Measurements from ENCODE around the gene JAKMIP1. TPM values are rescaled to one million over a fixed set of nuclear protein-coding genes. Genes with fewer than 3 reads are reported as not detected.

Gene JAKMIP1
- total RNA-seq, 6 donors from 2014 or later: 0.40 to 6.8 (median 1.0) TPM

DNA sequence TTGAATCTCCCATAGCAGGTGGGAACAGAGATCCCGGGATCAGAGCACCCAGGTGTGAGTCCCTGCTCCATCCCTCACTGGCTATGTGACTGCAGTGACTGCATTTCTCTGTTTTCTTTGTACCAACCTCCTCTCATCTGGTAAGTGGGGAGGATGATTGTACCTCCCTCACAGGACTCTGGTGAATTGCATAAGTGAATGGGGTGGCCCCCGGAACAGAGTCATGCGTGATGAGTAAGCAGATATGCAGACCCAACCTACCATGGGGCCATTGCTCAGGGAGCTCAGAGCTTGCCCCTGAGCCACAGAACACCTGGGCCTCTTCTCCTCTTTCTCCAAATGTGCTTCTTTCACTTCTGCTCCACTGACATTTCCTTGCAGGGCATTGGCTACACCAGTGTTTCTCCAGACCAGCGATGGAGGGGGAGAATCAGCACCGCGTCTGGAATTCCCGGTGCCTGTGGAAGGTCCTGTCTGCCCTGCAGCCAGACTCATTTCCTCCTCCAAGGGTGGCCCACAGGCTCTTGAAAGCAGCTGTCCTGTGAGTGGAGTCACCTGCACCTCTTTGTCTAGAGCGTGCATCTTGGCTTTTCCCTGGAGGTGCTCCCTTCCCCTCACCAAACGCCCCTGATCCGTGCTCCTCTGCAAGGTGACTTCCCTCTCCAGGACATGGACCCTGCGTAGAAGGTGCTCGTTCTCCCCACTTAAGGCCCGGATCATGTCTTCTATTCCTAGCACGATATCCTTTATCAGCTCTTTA, 212.1 kb downstream of the JAKMIP1 start:
- Histone ChIP-seq H3K4me3 (no peak overlapping the region), H3K27me3 (no peaks in the 10 kb centered on the region), H3K4me1 (no peaks in the 10 kb centered on the region), H3K36me3 (no peaks in the 10 kb centered on the region), H3K27ac (no peak overlapping the region), H3K9me3 (peaks cover 0 to 7% (median 3%) of the 10 kb centered on the region in 4 donors)
- 78 to 80% methylated on average over 14 of the region's 14 CpGs for WGBS, 2 donors
- ATAC-seq (ENCODE audit: low FRiP score in 2 of 2): peak in 1 of 2 donors; percentile 8
- no peak for TF ChIP-seq CTCF (IDR thresholded peaks at IDR 0.05)
- TF ChIP-seq POLR2AphosphoS5 (IDR thresholded peaks at IDR 0.05): no peak
- no peak for TF ChIP-seq EP300 (IDR thresholded peaks at IDR 0.05)
- no peak for TF ChIP-seq POLR2A (IDR thresholded peaks at IDR 0.05)
- no peak for DNase-seq

GRCh38 chr4:5984843-5985242, 215.5 kb downstream of the JAKMIP1 start:
- no peak for DNase-seq
- no peak overlapping the region for H3K27ac ChIP-seq

DNA sequence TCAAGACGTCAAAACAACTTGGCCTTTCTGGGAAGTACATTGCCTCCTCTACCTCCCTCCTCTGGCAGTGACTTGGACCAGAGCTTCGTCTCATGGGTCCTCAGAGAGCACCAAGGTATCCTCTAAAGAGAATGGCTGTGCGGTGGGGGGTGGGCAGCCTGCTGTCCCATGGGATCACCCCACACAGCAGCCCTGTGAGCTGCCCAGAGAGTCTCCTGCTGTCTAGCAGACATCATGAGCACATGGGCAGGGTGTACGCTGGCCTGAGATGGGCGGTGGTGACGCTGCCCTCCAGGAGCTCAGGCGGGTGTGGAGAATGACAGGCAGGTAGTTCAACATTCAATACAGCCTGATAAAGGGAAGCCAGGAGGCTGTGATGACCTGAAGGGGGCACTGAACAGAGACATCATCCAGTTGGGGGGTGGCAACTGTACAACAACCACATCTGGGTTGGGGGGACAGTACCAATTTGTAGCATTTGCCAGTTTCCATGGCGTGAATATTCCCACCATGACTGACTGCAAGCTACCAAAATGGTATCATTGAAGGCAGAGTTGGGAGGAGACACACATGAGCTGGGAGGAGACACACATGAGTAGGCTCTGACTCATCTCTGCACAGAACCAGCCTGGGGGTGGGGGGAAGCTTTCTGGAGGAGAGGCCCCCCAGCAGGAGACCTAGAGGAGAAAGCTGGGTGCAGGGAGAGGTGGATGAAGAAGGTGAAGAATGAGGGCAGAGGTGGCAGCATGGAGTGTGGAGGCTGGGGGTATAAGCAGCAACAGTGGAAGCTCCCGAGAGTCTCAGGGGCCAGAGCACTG, 218.0 kb downstream of the JAKMIP1 start:
- DNase-seq (no peak), ATAC-seq (ENCODE audit: low FRiP score in 2 of 2) (no peak)
- Histone ChIP-seq H3K9me3 (peaks cover 0 to 7% (median 3%) of the 10 kb centered on the region in 4 donors), H3K4me3 (no peak overlapping the region), H3K4me1 (no peaks in the 10 kb centered on the region), H3K27me3 (no peaks in the 10 kb centered on the region), H3K36me3 (no peaks in the 10 kb centered on the region), H3K27ac (no peak overlapping the region)
- 67 to 83% methylated on average over 9 of the region's 9 CpGs for WGBS, 2 donors
- no peak for TF ChIP-seq POLR2AphosphoS5 (IDR thresholded peaks at IDR 0.05)
- no peak for TF ChIP-seq POLR2A (IDR thresholded peaks at IDR 0.05)
- TF ChIP-seq CTCF (IDR thresholded peaks at IDR 0.05): no peak
- no peak for TF ChIP-seq EP300 (IDR thresholded peaks at IDR 0.05)

More at GRCh38 chr4:5984843-5985242, 215.5 kb downstream of the JAKMIP1 start:
- TF ChIP-seq EP300 (IDR thresholded peaks at IDR 0.05) (no peak), CTCF (IDR thresholded peaks at IDR 0.05) (no peak), POLR2A (IDR thresholded peaks at IDR 0.05) (no peak), POLR2AphosphoS5 (IDR thresholded peaks at IDR 0.05) (no peak)
- Histone ChIP-seq H3K27me3 (no peaks in the 10 kb centered on the region), H3K4me3 (no peak overlapping the region), H3K9me3 (peaks cover 0 to 7% (median 3%) of the 10 kb centered on the region in 4 donors), H3K4me1 (no peaks in the 10 kb centered on the region), H3K36me3 (no peaks in the 10 kb centered on the region)
- no peak for ATAC-seq (ENCODE audit: low FRiP score in 2 of 2)

GRCh38 chr4:5980436-5981155, 219.8 kb downstream of the JAKMIP1 start:
- H3K4me3 ChIP-seq: no peak overlapping the region
- H3K27me3 ChIP-seq: no peaks in the 10 kb centered on the region
- no peaks in the 10 kb centered on the region for H3K36me3 ChIP-seq
- 40 to 48% methylated on average over 3 of the region's 3 CpGs for WGBS, 2 donors
- no peaks in the 10 kb centered on the region for H3K4me1 ChIP-seq
- peaks cover 0 to 7% (median 3%) of the 10 kb centered on the region in 4 donors for H3K9me3 ChIP-seq
- ATAC-seq (ENCODE audit: low FRiP score in 2 of 2) (no peak), DNase-seq (no peak)
- no peak for TF ChIP-seq POLR2AphosphoS5 (IDR thresholded peaks at IDR 0.05)
- TF ChIP-seq CTCF (IDR thresholded peaks at IDR 0.05): no peak
- TF ChIP-seq EP300 (IDR thresholded peaks at IDR 0.05): no peak
- TF ChIP-seq POLR2A (IDR thresholded peaks at IDR 0.05): no peak
- no peak overlapping the region for H3K27ac ChIP-seq

Measured in upper lobe of left lung (tissue), 6 donors.